Choroid plexus epithelial cell (primary cell): ENCODE results near the gene HABP4.
A peak's percentile ranks its signal among the peaks of the same experiment; 100 is the strongest.

ENCODE experiments used
- DNase-seq: peaks from one replicate; pipeline ENCODE4 v3.0.0-alpha.2; 2010; ENCODE audit warnings: low read depth
- H3K4me3 ChIP-seq: 2 replicates; pipeline ENCODE4 v1.5.1; 2011; ENCODE audit warnings: low read depth, mild to moderate bottlenecking, control low read depth, low read length, moderate library complexity
- TF ChIP-seq, protein P1 (sequence below): conservative IDR thresholded peaks from 2 replicates; pipeline ENCODE4 v1.5.1; 2011; ENCODE audit warnings: low read depth, mild to moderate bottlenecking, control low read depth, inconsistent platforms, low read length, moderate library complexity

The HABP4 gene

DNA sequence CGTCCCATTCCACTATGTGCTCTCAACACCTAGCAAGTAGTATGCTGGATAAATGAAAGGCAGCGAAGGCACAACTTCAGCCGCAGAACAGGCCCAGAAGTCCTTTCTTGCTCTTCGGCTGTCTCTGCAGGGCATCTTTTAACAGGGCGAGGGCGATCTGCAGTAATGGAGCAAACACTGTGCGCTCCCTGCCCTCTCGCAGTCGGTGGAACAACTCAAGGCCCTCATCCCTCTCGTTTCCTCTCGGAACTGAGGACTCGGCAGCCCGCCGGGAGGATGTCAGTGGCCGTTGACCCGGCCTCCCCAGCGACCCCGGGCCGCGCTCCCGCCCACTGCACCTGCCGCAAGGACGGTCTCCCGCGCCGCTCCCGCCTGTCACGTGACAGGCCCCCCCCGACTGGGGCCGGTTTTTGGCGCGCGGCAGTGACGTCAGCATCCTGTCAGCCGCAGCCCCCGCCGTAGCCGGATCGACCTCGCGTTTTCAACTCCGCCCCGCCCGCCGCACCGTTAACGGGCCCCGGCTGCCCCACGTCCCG, 32.9 kb upstream of the HABP4 start:
- peak overlapping the region; percentile 90 for H3K4me3 ChIP-seq
- peak; percentile 73 for DNase-seq
- TF ChIP-seq, protein P1, sequence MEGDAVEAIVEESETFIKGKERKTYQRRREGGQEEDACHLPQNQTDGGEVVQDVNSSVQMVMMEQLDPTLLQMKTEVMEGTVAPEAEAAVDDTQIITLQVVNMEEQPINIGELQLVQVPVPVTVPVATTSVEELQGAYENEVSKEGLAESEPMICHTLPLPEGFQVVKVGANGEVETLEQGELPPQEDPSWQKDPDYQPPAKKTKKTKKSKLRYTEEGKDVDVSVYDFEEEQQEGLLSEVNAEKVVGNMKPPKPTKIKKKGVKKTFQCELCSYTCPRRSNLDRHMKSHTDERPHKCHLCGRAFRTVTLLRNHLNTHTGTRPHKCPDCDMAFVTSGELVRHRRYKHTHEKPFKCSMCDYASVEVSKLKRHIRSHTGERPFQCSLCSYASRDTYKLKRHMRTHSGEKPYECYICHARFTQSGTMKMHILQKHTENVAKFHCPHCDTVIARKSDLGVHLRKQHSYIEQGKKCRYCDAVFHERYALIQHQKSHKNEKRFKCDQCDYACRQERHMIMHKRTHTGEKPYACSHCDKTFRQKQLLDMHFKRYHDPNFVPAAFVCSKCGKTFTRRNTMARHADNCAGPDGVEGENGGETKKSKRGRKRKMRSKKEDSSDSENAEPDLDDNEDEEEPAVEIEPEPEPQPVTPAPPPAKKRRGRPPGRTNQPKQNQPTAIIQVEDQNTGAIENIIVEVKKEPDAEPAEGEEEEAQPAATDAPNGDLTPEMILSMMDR = peak; percentile 43

DNA sequence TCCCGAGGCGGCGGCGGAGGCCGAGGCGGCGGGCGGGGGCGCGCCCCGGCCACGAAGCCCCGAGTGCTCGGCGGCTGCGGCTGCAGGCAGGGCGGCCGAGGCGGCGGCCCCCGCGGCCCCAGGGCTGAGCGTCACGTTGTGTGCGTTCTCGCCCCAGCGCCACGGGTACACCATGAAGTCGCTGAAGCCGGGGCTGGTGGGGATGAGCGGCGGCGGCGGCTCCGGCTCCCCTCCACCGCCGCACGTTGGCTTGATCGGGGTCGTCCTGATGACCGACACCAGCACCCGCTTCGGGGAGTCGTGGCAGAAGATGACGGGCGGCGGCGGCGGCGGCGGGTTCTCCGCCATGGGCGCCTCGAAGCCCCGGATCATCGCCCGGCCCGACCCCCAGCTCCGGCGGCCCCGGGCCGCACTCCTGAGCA, 32.3 kb upstream of the HABP4 start:
- DNase-seq = no peak
- TF ChIP-seq, protein P1 = no peak
- H3K4me3 ChIP-seq = peak overlapping the region; percentile 90

DNA sequence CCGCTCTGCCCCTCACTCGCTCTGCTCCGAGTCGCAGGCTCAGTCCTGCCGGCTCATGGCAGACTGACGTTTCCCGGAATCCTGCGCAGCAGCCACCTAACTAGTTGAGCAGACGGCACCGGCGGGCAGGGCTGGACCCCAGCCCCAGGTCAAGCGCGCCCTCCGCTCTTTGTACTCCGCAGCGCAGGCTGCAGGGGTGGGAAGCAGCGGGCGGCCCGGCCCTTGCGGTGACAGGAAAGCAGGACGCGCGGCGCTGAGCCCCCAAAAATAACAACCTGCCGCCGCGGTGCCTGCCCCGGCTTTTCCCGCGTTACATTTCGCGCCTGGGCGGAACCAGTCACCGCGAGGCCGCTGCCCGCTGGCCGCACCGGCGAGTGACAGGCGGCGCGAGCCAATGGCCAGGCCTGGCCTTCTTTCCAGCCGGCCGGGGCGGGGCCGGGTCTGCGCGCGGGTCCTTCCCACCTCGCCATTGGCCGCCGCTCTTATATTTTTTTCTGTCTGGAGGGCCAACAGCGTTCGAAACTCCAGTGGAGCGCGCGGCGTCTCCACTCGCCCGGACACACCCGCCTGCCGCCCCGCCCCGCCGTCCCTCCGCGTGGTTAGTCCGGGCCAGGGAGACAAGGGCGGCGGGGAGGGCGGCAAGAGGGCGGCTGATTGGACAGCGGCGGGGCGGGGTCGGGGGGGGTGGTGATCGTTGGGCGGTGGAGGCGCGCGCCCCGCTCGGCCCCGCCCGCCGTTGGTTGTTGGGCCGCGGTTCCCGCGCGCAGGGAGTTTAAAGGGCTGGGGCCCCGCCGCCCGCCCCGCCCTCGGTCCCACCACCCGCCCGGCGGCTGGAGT, 31.7 kb upstream of the HABP4 start, which contains the start of gene ZNF367:
TSS of gene ZNF367 (minus strand) at position 288 of the 837 bp plus-strand sequence. CDS start 338 bp downstream, outside the sequence.
- TF ChIP-seq, protein P1 = no peak
- H3K4me3 ChIP-seq = peak within 1 kb of the TSS; percentile 90
- DNase-seq = peak; percentile 99

DNA sequence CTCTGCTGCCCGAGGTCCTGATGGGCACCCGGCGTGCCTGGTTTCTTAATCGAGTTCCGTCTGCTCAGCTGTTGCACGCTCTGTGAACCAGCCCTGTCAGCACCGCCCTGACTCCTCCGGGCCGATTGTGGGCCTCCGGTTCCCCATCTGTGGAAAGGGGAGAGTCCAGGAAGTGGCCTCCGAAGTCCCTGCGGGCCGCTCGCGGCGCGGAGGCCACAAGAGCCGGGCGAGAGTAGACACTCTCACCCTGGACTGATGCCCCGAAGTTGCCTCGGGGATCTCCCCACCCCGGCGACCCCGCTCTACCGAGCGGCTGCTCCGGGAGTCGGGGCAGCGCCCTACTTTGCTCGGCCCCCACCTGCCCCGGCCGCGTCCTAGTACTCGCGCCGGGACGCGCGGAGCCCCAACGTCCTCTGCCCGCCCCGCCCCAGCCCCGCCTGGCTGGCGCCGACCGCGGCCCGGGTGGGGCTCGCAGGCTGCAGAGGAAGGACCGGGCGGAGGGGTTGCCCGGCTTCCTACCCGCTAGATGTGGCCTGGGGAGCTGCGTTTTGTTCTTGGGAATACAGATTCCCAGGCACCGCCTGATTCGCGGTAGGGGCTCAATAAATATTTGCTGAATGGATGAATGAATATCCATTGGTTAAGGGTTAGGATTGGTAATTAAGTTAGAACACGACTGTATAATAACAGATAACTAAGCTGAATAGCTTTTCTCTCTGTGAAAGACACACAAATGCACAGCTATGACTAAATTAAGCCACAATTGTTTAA, 30.9 kb upstream of the HABP4 start:
- H3K4me3 ChIP-seq = peak overlapping the region; percentile 90
- TF ChIP-seq, protein P1 = no peak
- peak; percentile 33 for DNase-seq

DNA sequence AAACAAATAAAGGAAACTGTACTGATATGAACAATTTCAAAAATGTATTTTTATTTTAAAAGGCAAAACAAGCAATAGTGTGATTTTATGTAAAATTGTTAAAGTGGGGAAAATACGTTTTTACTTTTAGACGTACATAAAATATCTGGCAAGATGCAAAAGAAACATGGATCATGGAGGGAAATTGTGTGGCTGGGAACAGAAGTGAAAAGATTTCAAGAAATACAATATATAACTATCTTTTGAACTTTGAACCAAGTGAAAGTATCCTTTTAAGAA, 30.3 kb upstream of the HABP4 start:
- H3K4me3 ChIP-seq = peak overlapping the region; percentile 90
- no peak for DNase-seq
- TF ChIP-seq, protein P1 = no peak

DNA sequence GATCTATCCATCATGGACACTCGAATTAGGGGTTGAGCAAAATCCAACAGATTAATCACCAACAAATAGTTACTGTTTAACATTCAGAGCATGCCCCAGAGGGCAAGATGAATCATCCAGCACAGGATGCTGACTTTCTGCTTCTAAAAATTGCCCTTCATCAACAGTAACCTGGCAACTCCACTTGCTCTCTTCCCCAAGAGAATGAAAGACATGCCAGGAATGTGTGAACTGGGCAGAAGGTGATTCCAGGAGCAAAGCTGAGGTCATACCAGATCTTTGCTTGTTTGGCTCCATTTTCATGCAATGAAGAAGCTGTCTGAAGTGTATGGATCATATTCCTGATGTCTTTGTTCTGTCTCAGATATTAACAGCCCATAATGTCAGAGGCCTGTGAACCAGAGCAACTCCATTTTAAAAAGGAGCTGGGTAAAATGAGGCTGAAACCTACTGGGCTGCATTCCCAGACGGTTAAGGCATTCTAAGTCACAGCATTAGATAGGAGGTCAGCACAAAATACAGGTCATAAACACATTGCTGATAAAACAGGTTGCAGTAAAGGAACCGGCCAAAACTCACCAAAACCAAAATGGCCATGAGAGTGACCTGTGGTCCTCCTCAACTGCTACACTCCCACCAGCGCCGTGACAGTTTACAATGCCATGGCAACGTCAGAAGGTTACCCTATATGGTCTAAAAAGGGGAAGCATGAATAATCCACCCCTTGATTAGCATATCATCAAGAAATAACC, 29.3 kb upstream of the HABP4 start:
- TF ChIP-seq, protein P1 = no peak
- H3K4me3 ChIP-seq = no peak overlapping the region
- DNase-seq = peak; percentile 97
